GM12864 (cell line): Measurements from ENCODE around the gene IZUMO3.

Experiments used
- DNase-seq: peaks from one replicate; pipeline ENCODE4 v3.0.0-alpha.2; 2011; ENCODE audit warnings: low read depth
- H3K4me3 ChIP-seq: 2 replicates; pipeline ENCODE4 v1.5.1; 2011; ENCODE audit warnings: mild to moderate bottlenecking, low read depth, low read length, control low read depth
- TF ChIP-seq, protein P1 (sequence below): IDR thresholded peaks from 2 replicates; pipeline ENCODE4 v1.5.1; 2011; ENCODE audit warnings: low read depth, mild to moderate bottlenecking, moderate library complexity, low read length, control low read depth, inconsistent platforms; ENCODE audit errors: missing control alignments

IZUMO3 gene

DNA sequence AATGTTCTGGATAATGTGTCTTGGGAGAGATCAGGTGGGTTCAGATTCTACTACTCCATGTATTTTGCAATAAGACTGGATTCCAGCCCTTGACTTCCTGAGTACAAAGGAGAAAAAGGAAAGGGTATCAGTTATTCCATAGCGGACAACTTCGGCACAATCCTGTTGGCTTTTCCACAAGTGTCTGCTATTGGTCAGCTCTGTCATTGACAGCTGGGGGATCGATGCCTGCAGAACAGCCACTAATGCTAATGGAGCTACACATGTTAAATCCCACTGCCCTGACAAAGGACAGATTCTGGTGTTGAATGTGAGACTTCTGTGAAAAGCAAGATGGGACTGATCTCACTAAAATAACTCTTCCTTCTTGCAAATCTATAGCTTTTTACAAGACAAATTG is 41.2 kb downstream of the IZUMO3 start:
- TF ChIP-seq, protein P1, sequence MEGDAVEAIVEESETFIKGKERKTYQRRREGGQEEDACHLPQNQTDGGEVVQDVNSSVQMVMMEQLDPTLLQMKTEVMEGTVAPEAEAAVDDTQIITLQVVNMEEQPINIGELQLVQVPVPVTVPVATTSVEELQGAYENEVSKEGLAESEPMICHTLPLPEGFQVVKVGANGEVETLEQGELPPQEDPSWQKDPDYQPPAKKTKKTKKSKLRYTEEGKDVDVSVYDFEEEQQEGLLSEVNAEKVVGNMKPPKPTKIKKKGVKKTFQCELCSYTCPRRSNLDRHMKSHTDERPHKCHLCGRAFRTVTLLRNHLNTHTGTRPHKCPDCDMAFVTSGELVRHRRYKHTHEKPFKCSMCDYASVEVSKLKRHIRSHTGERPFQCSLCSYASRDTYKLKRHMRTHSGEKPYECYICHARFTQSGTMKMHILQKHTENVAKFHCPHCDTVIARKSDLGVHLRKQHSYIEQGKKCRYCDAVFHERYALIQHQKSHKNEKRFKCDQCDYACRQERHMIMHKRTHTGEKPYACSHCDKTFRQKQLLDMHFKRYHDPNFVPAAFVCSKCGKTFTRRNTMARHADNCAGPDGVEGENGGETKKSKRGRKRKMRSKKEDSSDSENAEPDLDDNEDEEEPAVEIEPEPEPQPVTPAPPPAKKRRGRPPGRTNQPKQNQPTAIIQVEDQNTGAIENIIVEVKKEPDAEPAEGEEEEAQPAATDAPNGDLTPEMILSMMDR: no peak
- DNase-seq: no peak

DNA sequence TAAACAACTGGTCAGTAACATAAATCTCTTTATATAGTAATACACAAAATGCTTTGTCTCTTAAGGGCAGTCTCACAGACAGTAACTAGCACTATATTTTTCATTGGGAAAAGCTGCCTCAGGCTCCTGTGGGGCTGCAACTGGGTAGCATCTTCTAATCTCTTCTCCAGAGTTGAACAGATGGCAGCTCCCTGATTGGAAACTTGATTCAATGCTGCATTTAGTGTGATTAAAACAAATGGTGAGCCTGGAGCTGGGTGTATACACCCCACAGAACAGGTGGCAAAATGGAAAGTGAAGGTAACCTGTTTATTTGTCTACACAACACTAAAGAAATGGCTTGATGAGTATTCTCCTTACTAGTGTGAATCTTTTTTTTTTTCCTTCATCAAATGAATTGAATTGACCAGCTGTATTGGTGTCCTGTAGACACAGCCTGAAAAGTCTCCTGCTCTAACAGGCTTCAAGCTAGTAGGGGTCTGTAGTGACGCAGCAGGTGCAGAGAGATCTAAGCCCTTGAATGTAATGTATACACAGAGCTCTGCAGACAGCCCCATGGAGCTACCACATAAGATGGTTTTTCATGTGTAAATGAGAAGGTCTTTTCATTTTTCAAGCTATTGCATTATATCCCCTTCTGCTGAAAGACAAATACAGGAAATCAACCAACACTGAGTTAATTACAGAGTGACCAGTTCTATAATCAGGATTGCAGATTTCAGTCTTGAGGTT is 43.3 kb downstream of the IZUMO3 start:
- DNase-seq: no peak
- TF ChIP-seq, protein P1: no peak
- H3K4me3 ChIP-seq: no peak overlapping the region

More for the DNA sequence above, 41.2 kb downstream of the IZUMO3 start:
- no peak overlapping the region for H3K4me3 ChIP-seq

DNA sequence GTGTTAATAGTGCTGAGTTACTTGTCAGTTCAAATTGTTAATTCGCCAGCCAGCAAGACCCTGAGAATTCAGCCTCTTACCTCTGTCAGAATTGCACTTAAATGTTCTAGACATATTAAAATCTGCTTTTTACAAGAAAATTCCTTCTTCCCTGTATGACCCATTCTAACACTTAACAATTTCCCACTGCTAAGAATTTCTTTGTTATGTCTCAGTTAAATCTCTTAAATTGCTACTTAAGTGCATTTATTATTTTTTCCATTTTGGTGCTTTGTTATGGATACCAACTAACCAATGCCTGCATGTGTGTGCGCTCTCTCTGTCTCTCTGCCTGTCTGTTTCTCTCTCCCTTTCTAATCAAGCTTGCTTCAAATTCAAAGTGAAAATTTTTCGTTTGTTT is 44.9 kb downstream of the IZUMO3 start:
- H3K4me3 ChIP-seq: no peak overlapping the region
- TF ChIP-seq, protein P1: no peak
- DNase-seq: no peak

DNA sequence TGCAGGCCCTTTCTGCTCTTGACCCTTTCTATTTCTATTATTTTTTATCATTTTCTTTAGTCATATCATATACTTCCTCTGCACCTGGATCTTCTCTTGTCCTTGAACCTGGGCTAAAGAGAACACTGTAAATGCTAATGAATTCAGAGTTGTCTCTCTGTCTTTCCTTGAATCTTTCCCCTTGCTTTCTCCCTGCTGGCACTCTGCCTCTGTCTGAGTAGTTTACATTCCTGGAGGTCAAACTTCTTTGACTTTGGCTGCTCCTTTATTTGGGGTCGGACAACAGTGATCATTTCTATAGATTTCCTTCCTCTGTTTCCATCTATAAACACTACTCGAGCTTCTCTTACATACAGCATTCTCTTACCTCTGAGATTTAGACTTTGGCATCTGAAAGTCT is 47.1 kb downstream of the IZUMO3 start:
- TF ChIP-seq, protein P1: no peak
- DNase-seq: no peak
- no peak overlapping the region for H3K4me3 ChIP-seq

DNA sequence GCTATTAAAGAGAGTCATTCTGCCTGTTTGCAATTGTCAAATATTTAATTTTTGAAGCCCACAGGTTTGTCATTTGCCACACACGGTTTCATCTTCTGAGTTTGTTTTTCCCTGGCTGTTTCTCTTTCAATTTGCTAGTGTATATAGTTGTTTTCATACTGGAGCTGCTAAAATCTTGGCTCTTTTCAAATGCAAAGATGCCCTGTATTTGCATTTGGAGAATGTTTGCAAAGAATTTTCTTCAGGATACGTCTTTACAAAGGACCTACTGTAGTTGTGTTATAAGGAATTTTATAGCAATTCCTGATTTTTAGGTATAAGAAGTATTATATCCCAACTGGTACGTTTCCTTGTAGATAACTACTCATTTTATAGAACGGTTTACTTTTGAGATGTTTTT is 48.0 kb downstream of the IZUMO3 start:
- DNase-seq: no peak
- H3K4me3 ChIP-seq: no peak overlapping the region
- TF ChIP-seq, protein P1: no peak
